ENCODE data around the gene MTF1. TPM values are rescaled to one million over a fixed set of nuclear protein-coding genes. Genes with fewer than 3 reads are reported as not detected.

Gene MTF1
- total RNA-seq, 1 experiment from 2014 or later: 21.2 TPM

DNA sequence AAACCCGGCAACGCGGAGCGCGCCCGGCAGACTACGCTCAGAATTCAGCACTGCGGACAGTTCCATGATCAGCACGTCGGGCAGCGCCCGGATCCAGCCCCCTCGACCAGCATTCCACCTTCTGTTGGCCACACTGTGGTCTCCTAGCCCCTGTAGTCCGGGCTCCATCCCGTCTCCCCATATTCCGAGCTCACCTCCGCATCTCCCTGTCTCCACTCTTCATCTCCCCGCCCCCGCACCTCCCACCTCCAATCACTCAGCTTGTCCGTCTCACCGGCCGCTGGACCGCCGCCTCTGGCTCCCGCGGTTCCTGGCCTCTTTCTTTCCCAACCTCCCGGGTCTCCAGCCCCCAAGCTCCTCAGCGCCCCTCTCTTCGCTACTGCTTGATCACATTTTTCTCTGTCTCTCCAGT is 95.0 kb downstream of the MTF1 start:
- no peak overlapping the region for H3K4me2 ChIP-seq (ENCODE audit: low read length)
- CTCF ChIA-PET: no interaction called here
- no peak overlapping the region for H3K27ac ChIP-seq (ENCODE audit: low read depth, low read length)

More for the DNA sequence above, 95.0 kb downstream of the MTF1 start:
- no peak overlapping the region for H3K9ac ChIP-seq (ENCODE audit: low read length)
- BruUV-seq (replicated peaks): no TSS peak
- H3K36me3 ChIP-seq (ENCODE audit: control insufficient read depth in 1 of 2, insufficient read depth in 2 of 2, low read length in 2 of 2): no peaks in the 10 kb centered on the region
- H2AFZ ChIP-seq (ENCODE audit: low read depth, low read length, poor library complexity, severe bottlenecking): no peak overlapping the region
- TF ChIP-seq, protein P1, sequence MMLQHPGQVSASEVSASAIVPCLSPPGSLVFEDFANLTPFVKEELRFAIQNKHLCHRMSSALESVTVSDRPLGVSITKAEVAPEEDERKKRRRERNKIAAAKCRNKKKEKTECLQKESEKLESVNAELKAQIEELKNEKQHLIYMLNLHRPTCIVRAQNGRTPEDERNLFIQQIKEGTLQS (IDR thresholded peaks at IDR 0.05): no peak
- TF ChIP-seq REST (IDR thresholded peaks at IDR 0.05; ENCODE audit: low read depth): peak; percentile 92
- POLR2A ChIA-PET: no interaction called here
- peaks cover 0 to 8% of the 10 kb centered on the region in 2 experiments; a peak in 1 of 4 replicates for H3K4me1 ChIP-seq (ENCODE audit: control insufficient read depth in 1 of 2, insufficient read depth in 2 of 2, low read length in 2 of 2)
- peaks cover 43% of the 10 kb centered on the region for H3K27me3 ChIP-seq (ENCODE audit: insufficient read depth, low read length)
- H3K4me3 ChIP-seq (replicated peaks in 1 of 2; ENCODE audit: low read depth in 1 of 2, low read length in 2 of 2): no peak overlapping the region
- peak; percentile 57 for ATAC-seq
- no peak for DNase-seq (ENCODE audit: low read depth, low spot score)
- H3K9me3 ChIP-seq (ENCODE audit: control insufficient read depth in 1 of 2, insufficient read depth in 1 of 2, low read depth in 1 of 2, low read length in 2 of 2): no peaks in the 10 kb centered on the region
- H3K9me2 ChIP-seq (ENCODE audit: insufficient read depth): no peaks in the 10 kb centered on the region
- RAD21 ChIA-PET (ENCODE audit: low non-redundant PET in 1 of 2, low total read pairs in 2 of 2, uncharacterized antibody in 2 of 2, unreplicated experiment in 2 of 2): no interaction called here
- no peaks in the 10 kb centered on the region for H3K79me2 ChIP-seq (ENCODE audit: insufficient read depth, low read length)
- intact Hi-C loops (cut with micrococcal nuclease): no loop called here
- no peaks in the 10 kb centered on the region for H4K20me1 ChIP-seq (ENCODE audit: insufficient read depth)
